GM12864 (cell line): ENCODE measurements around the gene PFN2.
"Not testable (repeated sequence)": the region's sequence is repeated elsewhere in the genome, so short reads cannot be mapped to it uniquely, and the experiment has no call there.

Experiments
- DNase-seq: peaks from one replicate; pipeline ENCODE4 v3.0.0-alpha.2; 2011; ENCODE audit warnings: low read depth
- H3K4me3 ChIP-seq: 2 replicates; pipeline ENCODE4 v1.5.1; 2011; ENCODE audit warnings: mild to moderate bottlenecking, low read depth, low read length, control low read depth
- TF ChIP-seq, protein P1 (sequence below): IDR thresholded peaks from 2 replicates; pipeline ENCODE4 v1.5.1; 2011; ENCODE audit warnings: low read depth, mild to moderate bottlenecking, moderate library complexity, low read length, control low read depth, inconsistent platforms; ENCODE audit errors: missing control alignments

The PFN2 gene

DNA sequence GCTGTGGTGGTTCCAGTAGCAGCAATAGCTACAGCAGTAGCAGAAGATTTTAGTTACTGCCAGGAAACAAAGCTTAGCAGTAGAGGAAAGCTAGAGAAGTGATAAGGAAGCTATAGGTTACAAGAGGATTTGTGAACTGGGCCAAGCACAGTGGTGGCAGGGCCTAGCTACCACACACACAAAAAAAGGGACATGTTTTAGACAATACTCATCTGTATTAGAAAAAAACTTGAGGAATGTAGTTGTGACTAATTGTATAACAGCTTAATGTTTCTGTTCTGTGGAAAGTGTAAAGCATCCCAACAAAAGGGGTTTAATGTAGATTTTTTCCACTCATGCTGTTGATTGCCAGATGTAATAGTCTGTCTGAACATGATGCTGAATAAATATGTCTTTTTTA is 29.9 kb upstream of the PFN2 start:
- H3K4me3 ChIP-seq: no peak overlapping the region
- TF ChIP-seq, protein P1, sequence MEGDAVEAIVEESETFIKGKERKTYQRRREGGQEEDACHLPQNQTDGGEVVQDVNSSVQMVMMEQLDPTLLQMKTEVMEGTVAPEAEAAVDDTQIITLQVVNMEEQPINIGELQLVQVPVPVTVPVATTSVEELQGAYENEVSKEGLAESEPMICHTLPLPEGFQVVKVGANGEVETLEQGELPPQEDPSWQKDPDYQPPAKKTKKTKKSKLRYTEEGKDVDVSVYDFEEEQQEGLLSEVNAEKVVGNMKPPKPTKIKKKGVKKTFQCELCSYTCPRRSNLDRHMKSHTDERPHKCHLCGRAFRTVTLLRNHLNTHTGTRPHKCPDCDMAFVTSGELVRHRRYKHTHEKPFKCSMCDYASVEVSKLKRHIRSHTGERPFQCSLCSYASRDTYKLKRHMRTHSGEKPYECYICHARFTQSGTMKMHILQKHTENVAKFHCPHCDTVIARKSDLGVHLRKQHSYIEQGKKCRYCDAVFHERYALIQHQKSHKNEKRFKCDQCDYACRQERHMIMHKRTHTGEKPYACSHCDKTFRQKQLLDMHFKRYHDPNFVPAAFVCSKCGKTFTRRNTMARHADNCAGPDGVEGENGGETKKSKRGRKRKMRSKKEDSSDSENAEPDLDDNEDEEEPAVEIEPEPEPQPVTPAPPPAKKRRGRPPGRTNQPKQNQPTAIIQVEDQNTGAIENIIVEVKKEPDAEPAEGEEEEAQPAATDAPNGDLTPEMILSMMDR: no peak
- no peak for DNase-seq

DNA sequence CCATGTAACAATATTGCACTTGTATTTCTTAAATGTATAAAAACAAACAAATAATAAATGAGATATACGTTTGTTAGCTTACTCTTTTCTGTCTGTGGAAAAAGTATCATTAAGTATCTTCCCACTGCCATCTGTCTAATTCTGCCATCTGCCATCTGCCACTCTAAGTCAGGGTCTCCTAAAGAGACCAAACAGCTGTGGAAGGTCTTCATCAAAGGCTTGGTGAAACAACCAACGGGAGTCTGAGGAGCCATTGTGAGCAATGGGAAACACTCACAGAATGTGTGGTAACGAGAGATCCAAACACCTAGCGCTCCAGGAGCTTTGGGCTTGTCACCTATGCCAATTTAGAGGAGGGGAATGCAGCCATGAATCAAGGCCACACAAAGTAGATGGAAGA is 28.7 kb upstream of the PFN2 start:
- TF ChIP-seq, protein P1: no peak
- DNase-seq: no peak
- no peak overlapping the region for H3K4me3 ChIP-seq

DNA sequence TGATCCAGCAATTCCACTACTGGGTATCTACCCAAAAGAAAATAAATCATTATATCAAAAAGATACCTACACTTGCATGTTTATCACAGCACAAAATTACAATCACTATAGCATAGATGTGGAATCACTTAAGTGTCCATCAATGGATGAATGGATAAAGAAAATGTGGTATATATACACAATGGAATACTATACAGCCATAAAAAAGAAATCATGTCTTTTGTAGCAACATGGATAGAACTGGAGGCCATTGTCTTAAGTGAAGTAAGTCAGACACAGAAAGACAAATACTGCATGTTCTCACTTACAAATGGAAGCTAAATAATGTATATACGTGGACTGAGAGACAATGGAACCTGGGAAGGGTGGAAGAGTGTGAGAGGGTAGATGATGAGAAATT is 28.3 kb upstream of the PFN2 start:
- no peak for DNase-seq
- TF ChIP-seq, protein P1: no peak
- no peak overlapping the region for H3K4me3 ChIP-seq

DNA sequence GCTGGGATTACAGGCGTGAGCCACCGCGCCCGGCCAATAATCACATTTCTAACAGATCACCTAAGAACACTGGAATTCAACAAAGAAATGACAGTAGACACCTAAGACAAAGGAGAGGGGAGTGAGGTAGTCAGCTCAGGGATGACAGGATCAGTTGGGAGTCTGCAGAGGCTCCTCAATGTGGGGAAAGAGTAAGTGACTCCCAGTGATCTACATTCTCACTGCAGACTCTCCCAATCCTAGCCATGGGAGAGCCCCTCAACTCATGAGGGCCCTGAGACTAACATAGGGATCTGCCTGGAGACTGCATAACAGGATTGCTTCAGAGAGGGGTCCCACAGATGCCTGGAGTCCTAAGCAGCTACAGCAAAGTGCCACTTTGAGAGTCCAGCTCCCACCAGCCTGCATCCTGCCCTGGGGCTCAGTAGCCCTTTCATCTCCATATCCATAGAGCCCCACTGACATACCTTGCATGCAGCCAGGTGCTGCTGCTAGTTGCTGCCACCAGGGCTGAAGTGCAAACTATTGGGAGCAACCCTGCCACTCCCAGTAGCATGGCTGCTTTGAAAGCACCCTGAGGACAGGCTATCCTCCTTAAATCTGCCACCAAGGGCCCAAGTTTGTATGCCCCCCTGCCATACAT is 21.8 kb upstream of the PFN2 start:
- DNase-seq: no peak
- H3K4me3 ChIP-seq: no peak overlapping the region
- TF ChIP-seq, protein P1: no peak

DNA sequence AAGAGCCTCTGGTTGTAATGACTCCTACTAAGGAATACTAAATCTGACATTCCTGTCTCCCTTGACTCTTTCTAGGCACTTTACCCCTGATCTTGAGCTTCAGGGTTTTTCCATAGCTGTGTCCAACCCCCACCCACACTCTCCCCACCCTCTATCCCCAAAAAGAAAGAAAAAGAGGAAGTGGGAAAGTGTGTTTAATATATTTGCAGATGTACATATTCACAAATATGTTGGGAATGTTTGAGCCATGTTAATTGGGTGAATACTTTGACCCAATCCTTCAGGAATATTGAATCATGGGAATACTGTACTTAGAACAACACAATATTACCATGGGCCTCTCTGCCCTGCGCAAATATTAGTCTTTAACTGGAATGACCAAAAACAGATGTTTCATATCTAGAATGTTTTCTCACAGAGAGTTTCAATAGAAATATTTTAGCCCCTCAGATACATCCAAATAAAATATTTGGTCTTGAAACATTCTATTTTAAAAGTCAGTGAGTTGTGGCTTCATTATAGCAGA is 19.8 kb upstream of the PFN2 start:
- no peak for DNase-seq
- TF ChIP-seq, protein P1: no peak
- no peak overlapping the region for H3K4me3 ChIP-seq

DNA sequence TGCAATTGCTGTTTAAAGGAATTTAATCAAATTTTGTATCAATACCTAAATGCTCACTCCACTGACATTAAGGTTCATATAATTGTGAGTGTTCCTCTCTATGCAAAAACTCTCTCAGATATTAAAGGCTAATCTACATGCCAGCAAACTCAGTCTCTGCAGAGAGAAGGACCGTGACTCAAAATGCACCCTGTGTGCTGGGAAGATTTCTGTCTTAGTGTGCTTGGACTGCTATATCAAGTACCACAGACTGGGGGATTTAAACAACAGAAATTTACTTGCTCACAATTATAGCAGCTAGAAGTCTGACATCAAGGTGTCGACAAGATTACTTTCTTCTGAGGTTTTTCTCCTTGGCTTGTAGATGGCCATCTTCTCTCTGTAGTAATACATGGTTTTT is 18.6 kb upstream of the PFN2 start:
- TF ChIP-seq, protein P1: no peak

DNA sequence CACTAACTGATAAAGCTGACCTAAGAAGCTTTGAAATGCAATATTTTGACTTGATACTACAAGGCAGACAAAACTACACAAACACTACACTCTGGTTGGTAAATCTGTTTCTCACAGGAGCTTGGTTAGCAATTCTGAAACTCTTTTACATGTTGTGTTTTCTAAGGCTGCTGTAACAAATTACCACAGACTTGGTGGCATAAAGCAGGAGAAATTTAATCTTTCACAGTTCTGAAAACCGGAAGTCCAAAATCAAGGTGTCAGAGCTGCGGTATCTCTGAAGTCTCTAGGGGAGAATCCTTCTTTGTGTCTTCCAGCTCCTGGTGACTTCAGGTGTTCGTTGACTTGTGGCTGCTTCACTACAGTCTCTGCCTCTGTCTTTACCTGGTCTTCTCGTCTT is 12.9 kb upstream of the PFN2 start:
- TF ChIP-seq, protein P1: no peak
- H3K4me3 ChIP-seq: no peak overlapping the region
- no peak for DNase-seq

More for the DNA sequence above, 18.6 kb upstream of the PFN2 start:
- no peak for DNase-seq
- H3K4me3 ChIP-seq: no peak overlapping the region

DNA sequence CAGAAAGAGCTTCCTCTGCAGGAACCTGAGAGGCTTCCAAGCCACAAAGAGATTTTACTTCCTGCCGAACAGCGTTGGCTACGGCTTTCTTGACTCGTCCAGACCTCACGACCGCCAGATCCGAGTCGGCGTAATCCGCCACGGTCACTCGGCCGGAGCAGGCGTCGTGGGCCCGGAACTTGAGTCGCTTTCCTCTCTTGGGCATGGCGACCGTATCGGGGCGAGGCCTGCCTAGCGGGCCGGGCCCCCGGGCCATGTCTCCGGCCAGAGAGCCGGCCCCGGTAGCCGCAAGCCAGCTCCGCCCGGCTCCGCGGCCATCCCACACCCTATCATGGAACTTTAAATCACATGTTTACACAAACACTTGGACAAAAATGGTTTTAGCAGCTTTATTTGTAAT is 12.4 kb upstream of the PFN2 start:
- not testable (repeated sequence) for DNase-seq, H3K4me3 ChIP-seq

DNA sequence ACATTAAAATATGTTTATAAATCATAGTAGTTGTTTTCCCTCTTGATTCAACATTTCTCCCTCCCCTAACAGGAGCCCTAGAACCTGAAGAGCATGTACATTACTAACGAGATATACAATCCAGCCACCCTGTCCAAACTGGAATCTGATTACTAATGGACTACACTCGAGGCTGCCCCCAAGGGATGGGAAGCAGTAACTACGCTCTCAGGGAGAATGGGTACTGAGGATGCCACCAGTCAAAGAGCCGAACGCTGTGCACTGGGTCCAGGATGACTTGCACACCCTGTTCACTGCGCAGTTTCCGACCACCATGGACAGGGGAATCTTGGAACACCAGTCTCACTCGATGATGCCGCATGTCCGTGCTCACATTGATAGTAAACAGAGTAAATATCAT is 11.3 kb upstream of the PFN2 start:
- H3K4me3 ChIP-seq, DNase-seq: not testable (repeated sequence)
